ENCODE measurements around the gene CPNE5.

The CPNE5 gene

GRCh38 chr6:36752886-36753506 lies 86.2 kb downstream of the CPNE5 start:
- Histone ChIP-seq H3K4me3 (no peak overlapping the region), H3K27ac (no peak overlapping the region)
- DNase-seq (ENCODE audit: low spot score), result no peak
- TF ChIP-seq CTCF (IDR thresholded peaks at IDR 0.05), result no peak

- Histone ChIP-seq H3K27ac (no peak overlapping the region), H3K4me3 (no peak overlapping the region)
- no peak for DNase-seq (ENCODE audit: low spot score)
- TF ChIP-seq CTCF (IDR thresholded peaks at IDR 0.05), result no peak
These were observed 86.9 kb downstream of the CPNE5 start for GRCh38 chr6:36752187-36752885.

DNA sequence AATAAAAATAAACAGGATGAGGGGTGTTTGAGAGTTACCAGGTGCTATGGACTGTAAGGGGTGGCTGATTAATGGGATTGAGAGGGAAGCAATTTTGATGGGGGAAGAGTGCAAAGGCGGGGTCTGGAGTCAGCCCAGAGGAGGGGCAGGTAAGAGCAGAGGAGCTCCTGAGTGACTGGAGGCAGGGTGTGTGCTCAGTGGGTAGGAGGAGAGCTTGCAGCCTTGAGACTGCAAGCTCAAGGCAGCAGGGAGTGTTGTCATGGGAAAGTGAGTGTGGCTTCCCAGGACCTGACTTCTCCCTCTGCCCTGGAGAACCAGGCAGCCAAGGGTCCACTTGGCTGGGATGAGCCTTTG lies 87.4 kb downstream of the CPNE5 start:
- no peak overlapping the region for H3K27ac ChIP-seq
- H3K4me3 ChIP-seq, result no peak overlapping the region
- no peak for TF ChIP-seq CTCF (IDR thresholded peaks at IDR 0.05)
- DNase-seq (ENCODE audit: low spot score), result no peak

DNA sequence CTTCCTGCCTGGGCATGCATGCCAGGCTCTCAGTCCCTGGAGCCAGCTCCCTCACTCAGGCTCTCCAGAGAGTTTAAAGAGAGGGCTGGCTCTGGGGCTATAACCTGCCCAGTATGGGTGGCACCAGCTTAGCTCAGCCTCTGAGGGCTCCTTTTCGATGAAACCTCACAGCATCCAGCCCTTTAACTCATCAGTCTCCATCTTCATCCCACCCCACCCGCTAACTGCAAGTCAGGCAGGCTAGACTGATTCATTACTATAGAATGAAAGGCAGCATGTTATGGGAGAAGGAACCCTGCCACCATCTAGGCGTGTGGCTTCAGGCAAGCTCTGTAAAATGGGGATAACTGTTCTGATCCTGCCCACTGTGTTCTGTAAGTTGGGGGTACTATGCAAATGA lies 88.2 kb downstream of the CPNE5 start:
- TF ChIP-seq CTCF (IDR thresholded peaks at IDR 0.05), result no peak
- no peak for DNase-seq (ENCODE audit: low spot score)
- Histone ChIP-seq H3K4me3 (no peak overlapping the region), H3K27ac (no peak overlapping the region)

GRCh38 chr6:36749829-36750489 lies 89.3 kb downstream of the CPNE5 start:
- no peak overlapping the region for H3K27ac ChIP-seq
- no peak for DNase-seq (ENCODE audit: low spot score)
- TF ChIP-seq CTCF (IDR thresholded peaks at IDR 0.05), result no peak
- no peak overlapping the region for H3K4me3 ChIP-seq

DNA sequence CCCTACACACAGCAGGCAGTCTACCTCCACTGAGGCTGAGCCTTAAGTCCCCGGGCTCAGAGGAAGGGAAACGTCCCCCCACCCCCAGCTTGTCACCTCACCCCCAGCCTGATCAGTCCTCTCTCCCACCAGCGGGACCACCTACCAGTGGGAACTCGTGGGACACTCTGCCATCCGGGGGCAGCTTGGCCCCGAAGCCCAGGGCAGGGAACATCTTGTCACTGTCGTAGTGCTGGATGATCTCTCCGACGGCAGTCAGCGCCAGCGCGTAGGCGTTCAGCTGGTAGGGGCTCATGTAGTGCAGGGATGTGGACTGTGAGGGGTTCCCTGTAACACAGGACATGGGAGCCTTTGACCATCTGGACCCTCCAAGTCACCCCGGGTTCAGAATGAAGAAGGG lies 93.0 kb downstream of the CPNE5 start:
- H3K27ac ChIP-seq, result no peak overlapping the region
- no peak for DNase-seq (ENCODE audit: low spot score)
- TF ChIP-seq CTCF (IDR thresholded peaks at IDR 0.05), result no peak
- H3K4me3 ChIP-seq, result no peak overlapping the region

GRCh38 chr6:36745836-36746235 lies 93.4 kb downstream of the CPNE5 start:
- DNase-seq (ENCODE audit: low spot score), result no peak
- H3K27ac ChIP-seq, result no peak overlapping the region
- no peak for TF ChIP-seq CTCF (IDR thresholded peaks at IDR 0.05)
- no peak overlapping the region for H3K4me3 ChIP-seq
